ENCODE data around the gene SF3A1. TPM values are rescaled to one million over a fixed set of nuclear protein-coding genes. Genes with fewer than 3 reads are reported as not detected.

Gene SF3A1
- total RNA-seq, 1 donor from 2014 or later = 190 TPM

- no peak for DNase-seq (ENCODE audit: extremely low spot score, unreplicated experiment)
- Mint-ChIP-seq H3K4me1 (ENCODE audit: unreplicated experiment) (peaks cover 5% of the 10 kb centered on the region), H3K4me3 (peak overlapping the region; percentile 86), H3K9me3 (no peaks in the 10 kb centered on the region), H3K27me3 (no peaks in the 10 kb centered on the region), H3K27ac (no peak overlapping the region), H3K36me3 (no peaks in the 10 kb centered on the region)
- TF ChIP-seq CTCF (conservative IDR thresholded peaks at IDR 0.05) = no peak
These were observed 29.9 kb upstream of the SF3A1 start for GRCh38 chr22:30386608-30386959.

- no peak for DNase-seq (ENCODE audit: extremely low spot score, unreplicated experiment)
- no peak overlapping the region for H3K27ac Mint-ChIP-seq
- no peaks in the 10 kb centered on the region for H3K27me3 Mint-ChIP-seq
- H3K4me1 Mint-ChIP-seq (ENCODE audit: unreplicated experiment) = peaks cover 5% of the 10 kb centered on the region
- no peaks in the 10 kb centered on the region for H3K36me3 Mint-ChIP-seq
- H3K4me3 Mint-ChIP-seq = peak overlapping the region; percentile 86
- no peaks in the 10 kb centered on the region for H3K9me3 Mint-ChIP-seq
- TF ChIP-seq CTCF (conservative IDR thresholded peaks at IDR 0.05) = no peak
These were observed 29.2 kb upstream of the SF3A1 start for GRCh38 chr22:30385942-30386341.

DNA sequence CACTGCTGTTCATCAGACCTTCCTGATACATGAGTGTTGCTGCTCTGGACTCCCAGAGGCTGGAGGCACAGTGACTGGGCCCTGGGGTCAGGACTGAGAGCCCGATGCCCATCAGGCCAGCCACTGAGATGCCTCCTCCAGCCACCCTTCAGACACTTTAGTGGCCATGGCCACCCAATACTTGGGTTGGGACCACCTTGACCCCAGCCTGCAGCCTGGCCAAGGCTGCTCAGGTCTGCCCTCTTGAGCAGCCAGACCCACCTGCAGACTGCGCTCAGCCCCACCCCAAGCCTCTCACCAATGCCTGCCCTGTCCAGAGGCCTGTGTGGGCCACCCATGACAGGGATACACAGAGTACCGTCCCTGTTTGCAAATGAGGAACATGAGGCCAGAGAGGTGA is 26.4 kb upstream of the SF3A1 start:
- DNase-seq (ENCODE audit: extremely low spot score, unreplicated experiment) = no peak
- peaks cover 5% of the 10 kb centered on the region for H3K4me1 Mint-ChIP-seq (ENCODE audit: unreplicated experiment)
- no peak for TF ChIP-seq CTCF (conservative IDR thresholded peaks at IDR 0.05)

GRCh38 chr22:30382340-30382739 is 25.6 kb upstream of the SF3A1 start:
- no peak for TF ChIP-seq CTCF (conservative IDR thresholded peaks at IDR 0.05)
- H3K4me1 Mint-ChIP-seq (ENCODE audit: unreplicated experiment) = peaks cover 5% of the 10 kb centered on the region

More for the DNA sequence above, 26.4 kb upstream of the SF3A1 start:
- Mint-ChIP-seq H3K27me3 (no peaks in the 10 kb centered on the region), H3K9me3 (no peaks in the 10 kb centered on the region), H3K27ac (no peak overlapping the region), H3K36me3 (no peaks in the 10 kb centered on the region), H3K4me3 (no peak overlapping the region)

DNA sequence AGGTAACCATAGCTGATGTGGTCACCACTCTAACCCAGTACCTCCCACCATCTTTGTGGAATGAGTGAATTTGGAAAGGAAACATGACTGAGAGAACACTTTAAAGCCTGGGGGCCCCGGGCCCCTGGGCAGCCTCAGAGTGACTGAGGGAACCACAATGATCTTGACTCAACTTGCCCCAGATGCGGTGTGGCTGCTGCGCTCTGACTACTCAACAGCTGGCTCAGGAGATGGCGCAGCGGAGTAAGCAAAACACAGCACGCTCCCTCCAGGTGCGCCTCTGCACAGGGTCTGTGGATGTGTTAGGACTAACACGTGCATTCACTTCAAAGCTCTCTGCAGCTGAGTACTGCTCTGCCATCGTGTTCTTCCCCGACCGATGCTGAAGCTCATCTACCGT is 24.6 kb upstream of the SF3A1 start:
- H3K27ac Mint-ChIP-seq = no peak overlapping the region
- no peak for TF ChIP-seq CTCF (conservative IDR thresholded peaks at IDR 0.05)
- H3K36me3 Mint-ChIP-seq = no peaks in the 10 kb centered on the region
- H3K4me3 Mint-ChIP-seq = no peak overlapping the region
- H3K4me1 Mint-ChIP-seq (ENCODE audit: unreplicated experiment) = peaks cover 3% of the 10 kb centered on the region
- DNase-seq (ENCODE audit: extremely low spot score, unreplicated experiment) = no peak
- no peaks in the 10 kb centered on the region for H3K27me3 Mint-ChIP-seq
- H3K9me3 Mint-ChIP-seq = no peaks in the 10 kb centered on the region

More at GRCh38 chr22:30382340-30382739, 25.6 kb upstream of the SF3A1 start:
- no peak for DNase-seq (ENCODE audit: extremely low spot score, unreplicated experiment)
- H3K27me3 Mint-ChIP-seq = no peaks in the 10 kb centered on the region
- H3K4me3 Mint-ChIP-seq = no peak overlapping the region
- no peaks in the 10 kb centered on the region for H3K9me3 Mint-ChIP-seq
- no peak overlapping the region for H3K27ac Mint-ChIP-seq
- H3K36me3 Mint-ChIP-seq = no peaks in the 10 kb centered on the region

DNA sequence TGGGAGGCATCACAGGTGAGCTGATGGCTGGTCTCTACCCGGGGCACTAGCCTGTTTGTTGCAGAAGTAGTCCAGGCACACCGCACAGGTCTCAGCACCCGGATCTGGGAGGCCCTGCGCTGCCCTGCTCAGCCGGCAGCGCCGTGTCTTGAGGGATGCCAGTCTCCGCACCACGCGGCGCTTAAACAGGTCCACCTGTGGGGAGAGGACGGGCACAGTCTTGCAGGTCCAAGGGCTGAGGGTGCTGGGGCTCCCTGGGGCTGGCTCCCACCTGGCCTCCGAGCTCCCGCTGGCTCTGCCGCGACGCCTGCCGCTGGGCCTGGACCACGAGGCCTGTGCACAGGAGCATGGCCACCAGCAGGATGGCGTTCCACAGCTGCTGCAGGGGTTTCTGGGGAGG is 23.3 kb upstream of the SF3A1 start:
- Mint-ChIP-seq H3K36me3 (no peaks in the 10 kb centered on the region), H3K4me1 (ENCODE audit: unreplicated experiment) (no peaks in the 10 kb centered on the region), H3K4me3 (no peak overlapping the region), H3K27me3 (no peaks in the 10 kb centered on the region), H3K9me3 (no peaks in the 10 kb centered on the region), H3K27ac (no peak overlapping the region)
- DNase-seq (ENCODE audit: extremely low spot score, unreplicated experiment) = no peak
- no peak for TF ChIP-seq CTCF (conservative IDR thresholded peaks at IDR 0.05)
